ENCODE results near the gene HEPACAM. TPM values are rescaled to one million over a fixed set of nuclear protein-coding genes. Genes with fewer than 3 reads are reported as not detected.

Gene HEPACAM
- total and polyA plus RNA-seq, 2 donors (not counting 3 experiments of a cell fraction or from before 2014, with no cell fraction given), result not detected

DNA sequence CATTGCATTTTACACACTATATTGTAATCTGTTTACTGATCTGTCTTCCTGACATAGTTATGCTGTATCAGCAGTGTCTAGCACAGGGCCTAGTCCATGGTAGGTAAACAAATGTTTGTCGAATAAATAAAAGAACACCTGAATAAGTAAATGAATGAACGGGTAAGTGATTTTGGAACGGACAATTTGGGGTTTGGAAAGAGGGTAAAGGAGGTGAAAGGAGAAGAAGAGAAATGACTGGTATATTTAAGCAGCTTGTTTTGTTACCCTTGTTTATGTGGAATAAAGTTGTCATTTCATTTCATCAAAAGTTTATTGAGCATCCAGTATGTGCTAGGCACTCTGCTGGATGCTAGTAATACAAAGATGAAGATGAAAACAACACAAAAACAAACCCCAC, 16.9 kb downstream of the HEPACAM start, which contains the start of gene HEPN1:
Gene HEPN1, plus strand, starts transcription at position 301 of the 400 bp plus-strand sequence.
- Histone ChIP-seq H3K27me3 (ENCODE audit: control insufficient read depth in 2 of 2, insufficient read depth in 2 of 2, low read length in 2 of 2) (no peaks in the 10 kb centered on the region), H3K9ac (replicated peaks; ENCODE audit: extremely low read depth, insufficient read depth, low read length) (no peak within 1 kb of the TSS), H3K9me3 (replicated peaks; ENCODE audit: control insufficient read depth, insufficient read depth, low read length) (no peaks in the 10 kb centered on the region), H3K79me2 (ENCODE audit: control insufficient read depth, insufficient read depth, low read length) (no peaks in the 10 kb centered on the region), H3K27ac (ENCODE audit: insufficient read depth, low read depth, low read length) (no peak within 1 kb of the TSS), H3K4me3 (replicated peaks in 1 of 3; ENCODE audit: insufficient read depth in 1 of 3, low read depth in 1 of 3, low read length in 3 of 3) (no peak within 1 kb of the TSS), H4K20me1 (replicated peaks; ENCODE audit: control insufficient read depth, extremely low read depth, insufficient read depth, low read length) (no peaks in the 10 kb centered on the region), H3K4me1 (ENCODE audit: control insufficient read depth, extremely low read depth, insufficient read depth, low read length) (peaks cover 19% of the 10 kb centered on the region), H3K4me2 (ENCODE audit: insufficient read depth, low read length) (no peak within 1 kb of the TSS), H3K36me3 (ENCODE audit: control insufficient read depth in 2 of 2, extremely low read depth in 1 of 2, insufficient read depth in 2 of 2, low read length in 2 of 2) (no peaks in the 10 kb centered on the region), H3K9me1 (replicated peaks; ENCODE audit: control insufficient read depth, extremely low read depth, insufficient read depth, low read length) (no peaks in the 10 kb centered on the region), H2AFZ (ENCODE audit: low read depth, low read length) (no peak within 1 kb of the TSS)
- dilution Hi-C loops (cut with MboI; ENCODE audit: extremely low pct_ligation_motif_present, low sequenced_read_pairs), result no loop called here
- intact Hi-C loops (cut with micrococcal nuclease), result no loop called here
- no TSS peak for BruUV-seq (replicated peaks)
- TF ChIP-seq MYC (IDR thresholded peaks at IDR 0.05; ENCODE audit: low read depth, low read length), result no peak
- TF ChIP-seq, protein P1, sequence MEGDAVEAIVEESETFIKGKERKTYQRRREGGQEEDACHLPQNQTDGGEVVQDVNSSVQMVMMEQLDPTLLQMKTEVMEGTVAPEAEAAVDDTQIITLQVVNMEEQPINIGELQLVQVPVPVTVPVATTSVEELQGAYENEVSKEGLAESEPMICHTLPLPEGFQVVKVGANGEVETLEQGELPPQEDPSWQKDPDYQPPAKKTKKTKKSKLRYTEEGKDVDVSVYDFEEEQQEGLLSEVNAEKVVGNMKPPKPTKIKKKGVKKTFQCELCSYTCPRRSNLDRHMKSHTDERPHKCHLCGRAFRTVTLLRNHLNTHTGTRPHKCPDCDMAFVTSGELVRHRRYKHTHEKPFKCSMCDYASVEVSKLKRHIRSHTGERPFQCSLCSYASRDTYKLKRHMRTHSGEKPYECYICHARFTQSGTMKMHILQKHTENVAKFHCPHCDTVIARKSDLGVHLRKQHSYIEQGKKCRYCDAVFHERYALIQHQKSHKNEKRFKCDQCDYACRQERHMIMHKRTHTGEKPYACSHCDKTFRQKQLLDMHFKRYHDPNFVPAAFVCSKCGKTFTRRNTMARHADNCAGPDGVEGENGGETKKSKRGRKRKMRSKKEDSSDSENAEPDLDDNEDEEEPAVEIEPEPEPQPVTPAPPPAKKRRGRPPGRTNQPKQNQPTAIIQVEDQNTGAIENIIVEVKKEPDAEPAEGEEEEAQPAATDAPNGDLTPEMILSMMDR (IDR thresholded peaks at IDR 0.05; ENCODE audit: extremely low read depth in 1 of 2, insufficient read depth in 1 of 2, low read depth in 1 of 2, low read length in 2 of 2), result no peak
- TF ChIP-seq, protein P2, sequence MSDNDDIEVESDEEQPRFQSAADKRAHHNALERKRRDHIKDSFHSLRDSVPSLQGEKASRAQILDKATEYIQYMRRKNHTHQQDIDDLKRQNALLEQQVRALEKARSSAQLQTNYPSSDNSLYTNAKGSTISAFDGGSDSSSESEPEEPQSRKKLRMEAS (IDR thresholded peaks at IDR 0.05; ENCODE audit: insufficient read depth, insufficient read length), result no peak
- FAIRE-seq (no peak), DNase-seq (ENCODE audit: low read depth, low spot score) (no peak)
- POLR2A ChIA-PET, result no interaction called here
- CTCF ChIA-PET, result interaction anchor here (3.3 kb wide), 1 partner anchor 20 kb away, joined by 38 read pairs; the partner anchor contains the start of gene ROBO4

DNA sequence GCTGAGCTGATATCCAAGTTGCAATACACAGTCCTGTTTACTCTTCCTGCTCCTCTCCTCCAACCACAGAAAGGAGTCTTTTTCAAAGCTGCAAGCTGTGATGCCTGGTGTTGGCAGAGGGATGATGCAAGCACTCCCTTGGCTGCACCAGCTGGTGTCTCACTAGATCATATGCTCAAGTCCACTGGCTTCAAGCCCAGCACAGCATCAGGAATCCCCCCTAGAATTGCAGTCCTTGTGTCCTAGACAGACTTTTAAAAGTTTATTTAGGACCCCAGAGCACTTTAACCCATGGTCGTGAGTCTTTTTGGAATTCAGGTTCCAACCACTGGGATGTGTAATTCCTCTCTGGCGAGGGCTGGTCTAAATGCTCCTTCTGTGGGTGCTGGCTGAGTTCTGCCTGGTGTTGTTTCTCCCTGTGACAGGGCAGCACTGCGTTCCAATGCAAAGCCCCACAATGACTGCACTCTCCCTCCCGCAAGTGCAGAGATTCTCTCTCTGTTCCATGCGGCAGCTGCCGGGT, 18.7 kb downstream of the HEPACAM start:
- FAIRE-seq (no peak), DNase-seq (ENCODE audit: low read depth, low spot score) (no peak)
- no peak overlapping the region for H2AFZ ChIP-seq (ENCODE audit: low read depth, low read length)
- no peak overlapping the region for H3K27ac ChIP-seq (ENCODE audit: insufficient read depth, low read depth, low read length)
- H3K9ac ChIP-seq (replicated peaks; ENCODE audit: extremely low read depth, insufficient read depth, low read length), result no peak overlapping the region
- no peak overlapping the region for H3K4me2 ChIP-seq (ENCODE audit: insufficient read depth, low read length)
- POLR2A ChIA-PET, result no interaction called here
- H3K79me2 ChIP-seq (ENCODE audit: control insufficient read depth, insufficient read depth, low read length), result no peaks in the 10 kb centered on the region
- TF ChIP-seq MYC (IDR thresholded peaks at IDR 0.05; ENCODE audit: low read depth, low read length) (no peak), EZH2 (IDR thresholded peaks at IDR 0.05; ENCODE audit: borderline replicate concordance, low read depth, low read length, severe bottlenecking) (no peak), FOS (IDR thresholded peaks at IDR 0.05; ENCODE audit: borderline replicate concordance, insufficient read depth, low read length) (no peak), POLR2A (IDR thresholded peaks at IDR 0.05; ENCODE audit: low read depth, low read length) (no peak), POLR2AphosphoS5 (IDR thresholded peaks at IDR 0.05; ENCODE audit: insufficient read depth, low read depth, low read length) (no peak), GATA2 (IDR thresholded peaks at IDR 0.05; ENCODE audit: insufficient read depth, insufficient read length, low read depth, low read length) (no peak), JUN (IDR thresholded peaks at IDR 0.05; ENCODE audit: borderline replicate concordance, insufficient read depth, insufficient read length, low read depth) (no peak)
- TF ChIP-seq, protein P1 (IDR thresholded peaks at IDR 0.05; ENCODE audit: extremely low read depth in 1 of 2, insufficient read depth in 1 of 2, low read depth in 1 of 2, low read length in 2 of 2), result no peak
- TF ChIP-seq, protein P2 (IDR thresholded peaks at IDR 0.05; ENCODE audit: insufficient read depth, insufficient read length), result no peak
- dilution Hi-C loops (cut with MboI; ENCODE audit: extremely low pct_ligation_motif_present, low sequenced_read_pairs) (no loop called here), intact Hi-C loops (cut with micrococcal nuclease) (no loop called here)
- no TSS peak for BruUV-seq (replicated peaks)
- H3K9me1 ChIP-seq (replicated peaks; ENCODE audit: control insufficient read depth, extremely low read depth, insufficient read depth, low read length), result no peaks in the 10 kb centered on the region
- CTCF ChIA-PET, result interaction anchor here (0.7 to 2.4 kb wide), 6 partner anchors 9 to 31 kb away, joined by 3 to 14 read pairs (median 3); partner anchors contain the start of gene ROBO4
- no peaks in the 10 kb centered on the region for H3K27me3 ChIP-seq (ENCODE audit: control insufficient read depth in 2 of 2, insufficient read depth in 2 of 2, low read length in 2 of 2)
- no peaks in the 10 kb centered on the region for H3K9me3 ChIP-seq (replicated peaks; ENCODE audit: control insufficient read depth, insufficient read depth, low read length)
- H4K20me1 ChIP-seq (replicated peaks; ENCODE audit: control insufficient read depth, extremely low read depth, insufficient read depth, low read length), result no peaks in the 10 kb centered on the region
- no peaks in the 10 kb centered on the region for H3K36me3 ChIP-seq (ENCODE audit: control insufficient read depth in 2 of 2, extremely low read depth in 1 of 2, insufficient read depth in 2 of 2, low read length in 2 of 2)
- H3K4me1 ChIP-seq (ENCODE audit: control insufficient read depth, extremely low read depth, insufficient read depth, low read length), result peaks cover 19% of the 10 kb centered on the region
- no peak overlapping the region for H3K4me3 ChIP-seq (replicated peaks in 1 of 3; ENCODE audit: insufficient read depth in 1 of 3, low read depth in 1 of 3, low read length in 3 of 3)

Measured in endothelial cell of umbilical vein (primary cell).